SU-DHL-6 (cell line): ENCODE data around the gene TXNRD1.

ENCODE experiments used
- EZH2phosphoT487 ChIP-seq: fragments of 200-600 bp; sonication (generic), shearing (Covaris generic); conservative IDR thresholded peaks from 2 replicates; pipeline ENCODE4 v1.6.1; 2018; ENCODE audit warnings: mild to moderate bottlenecking, antibody characterized with exemption, low read length, moderate library complexity, mixed read lengths
- TF ChIP-seq, protein P1 (sequence below): fragments of 200-600 bp; sonication (generic); IDR thresholded peaks from one replicate; pipeline ENCODE4 v1.5.1; 2017; ENCODE audit warnings: antibody characterized with exemption, mild to moderate bottlenecking, low read length, moderate library complexity; ENCODE audit not compliant: insufficient read depth, poor library complexity, severe bottlenecking

- TF ChIP-seq, protein P1, sequence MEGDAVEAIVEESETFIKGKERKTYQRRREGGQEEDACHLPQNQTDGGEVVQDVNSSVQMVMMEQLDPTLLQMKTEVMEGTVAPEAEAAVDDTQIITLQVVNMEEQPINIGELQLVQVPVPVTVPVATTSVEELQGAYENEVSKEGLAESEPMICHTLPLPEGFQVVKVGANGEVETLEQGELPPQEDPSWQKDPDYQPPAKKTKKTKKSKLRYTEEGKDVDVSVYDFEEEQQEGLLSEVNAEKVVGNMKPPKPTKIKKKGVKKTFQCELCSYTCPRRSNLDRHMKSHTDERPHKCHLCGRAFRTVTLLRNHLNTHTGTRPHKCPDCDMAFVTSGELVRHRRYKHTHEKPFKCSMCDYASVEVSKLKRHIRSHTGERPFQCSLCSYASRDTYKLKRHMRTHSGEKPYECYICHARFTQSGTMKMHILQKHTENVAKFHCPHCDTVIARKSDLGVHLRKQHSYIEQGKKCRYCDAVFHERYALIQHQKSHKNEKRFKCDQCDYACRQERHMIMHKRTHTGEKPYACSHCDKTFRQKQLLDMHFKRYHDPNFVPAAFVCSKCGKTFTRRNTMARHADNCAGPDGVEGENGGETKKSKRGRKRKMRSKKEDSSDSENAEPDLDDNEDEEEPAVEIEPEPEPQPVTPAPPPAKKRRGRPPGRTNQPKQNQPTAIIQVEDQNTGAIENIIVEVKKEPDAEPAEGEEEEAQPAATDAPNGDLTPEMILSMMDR = no peak
- no peak for TF ChIP-seq EZH2phosphoT487
Observed at GRCh38 chr12:104345234-104346066, 129.9 kb downstream of the TXNRD1 start.
